22Rv1 (cell line): ENCODE data around the gene FAM219A.

ENCODE experiments used
- CTCF ChIP-seq: fragments of 450-650 bp; IDR thresholded peaks from 2 replicates; pipeline ENCODE4 v1.5.1; 2017; ENCODE audit warnings: mild to moderate bottlenecking
- ZFX ChIP-seq: fragments of 450-650 bp; IDR thresholded peaks from 2 replicates; pipeline ENCODE4 v1.6.1; 2017; ENCODE audit warnings: antibody characterized with exemption, borderline replicate concordance

- TF ChIP-seq ZFX (no peak), CTCF (no peak)
Observed at GRCh38 chr9:34491596-34491995, 33.2 kb upstream of the FAM219A start.
